ENCODE measurements around the gene NPNT.

Gene NPNT

DNA sequence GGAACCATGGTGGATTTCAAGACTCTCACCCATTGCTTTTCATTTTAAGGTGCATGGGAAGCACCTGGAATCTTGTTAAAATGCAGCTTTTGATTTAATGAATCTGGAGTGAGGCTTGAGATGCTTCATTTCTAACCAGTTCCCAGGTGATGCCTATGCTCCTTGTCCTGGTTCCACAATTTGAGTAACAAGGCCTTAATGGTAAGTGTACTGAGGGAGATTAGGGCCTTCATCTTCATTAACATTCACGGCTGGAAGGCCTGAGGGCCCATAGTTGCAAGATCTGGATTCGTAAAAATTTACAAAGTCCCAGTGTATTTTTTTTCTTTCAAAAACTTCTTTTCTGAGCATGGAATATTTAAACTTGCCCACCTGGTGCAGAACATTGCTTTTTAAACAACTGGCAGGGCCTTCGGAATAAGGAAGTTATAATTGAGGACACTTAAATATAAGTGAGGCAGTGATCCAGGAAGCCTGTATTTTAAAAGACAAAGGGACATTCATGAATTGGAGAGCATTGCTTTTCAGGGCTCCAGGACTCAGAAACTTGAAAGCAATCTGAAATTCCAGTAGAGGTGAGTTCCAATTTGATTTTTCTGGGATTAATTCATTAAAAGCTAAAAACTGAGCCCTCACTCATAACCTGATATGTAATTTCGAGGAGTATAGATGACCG is 77.8 kb downstream of the NPNT start:
- no peak for DNase-seq

DNA sequence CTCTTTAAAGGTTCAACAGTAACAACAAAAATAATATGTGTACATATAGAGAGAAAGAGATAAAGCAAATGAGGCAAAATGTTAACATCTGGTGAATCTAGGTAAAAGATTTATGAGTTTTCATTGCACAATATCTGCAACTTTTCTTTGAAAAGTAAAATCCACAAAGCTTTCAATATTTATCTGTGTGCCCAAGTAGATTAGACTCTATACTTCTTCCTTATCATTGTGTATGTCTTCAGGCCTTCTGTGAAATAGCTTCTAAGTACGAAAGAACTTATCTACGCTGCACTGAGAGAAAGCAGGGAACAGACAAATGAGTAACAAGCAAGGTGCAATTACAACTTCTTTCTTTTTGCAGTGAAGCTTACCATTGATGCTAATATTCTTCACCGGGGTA is 81.6 kb downstream of the NPNT start:
- no peak for DNase-seq

DNA sequence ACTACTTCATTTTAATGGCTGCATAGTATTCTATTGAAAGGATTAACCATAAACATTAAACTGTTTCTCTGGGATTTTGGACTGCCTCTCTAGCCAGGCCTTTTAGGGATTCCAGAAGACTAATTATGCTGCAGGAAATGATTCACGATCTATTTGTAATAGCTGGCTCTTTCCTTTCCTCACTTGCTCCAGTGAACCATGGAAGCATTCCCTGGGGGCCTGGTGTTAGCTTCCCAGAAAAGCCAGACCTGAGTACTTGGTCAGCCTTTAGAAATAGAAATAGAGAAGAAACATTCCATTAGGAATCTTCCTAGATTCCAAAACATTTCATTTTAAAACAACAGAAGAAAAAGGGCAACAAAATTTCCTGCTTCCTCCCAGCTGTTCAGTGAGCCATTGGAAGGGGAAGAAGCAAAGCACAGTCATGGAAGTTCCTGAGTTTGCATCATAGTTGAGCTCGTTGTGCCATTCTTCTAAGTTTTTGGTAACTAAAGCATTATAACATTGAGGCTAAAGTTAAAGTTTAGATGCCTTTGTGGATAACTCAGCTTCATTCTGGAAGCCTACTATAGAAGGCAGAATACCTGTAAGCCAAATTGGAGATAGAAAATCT is 83.5 kb downstream of the NPNT start:
- no peak for DNase-seq

- DNase-seq = no peak
These were observed 84.2 kb downstream of the NPNT start for GRCh38 chr4:105979506-105979905.

DNA sequence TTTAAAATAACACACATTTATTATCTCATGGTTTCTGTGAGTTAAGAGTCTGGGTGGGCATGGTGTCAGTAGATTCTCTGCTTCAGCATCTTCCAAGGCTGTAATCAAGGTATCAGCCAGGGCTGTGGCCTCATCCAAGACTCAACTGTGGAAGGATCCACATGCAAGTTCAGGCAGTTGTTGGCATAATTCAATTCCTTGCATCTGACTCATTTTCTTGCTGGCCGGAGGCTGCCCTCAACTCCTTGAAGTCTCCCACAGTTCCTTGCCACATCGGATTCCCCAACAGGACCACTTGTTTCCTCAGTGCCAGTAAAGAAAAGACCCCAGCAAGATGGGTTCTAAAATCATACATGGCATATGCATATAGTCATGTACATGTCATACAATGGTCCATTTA is 93.4 kb downstream of the NPNT start:
- no peak for DNase-seq

DNA sequence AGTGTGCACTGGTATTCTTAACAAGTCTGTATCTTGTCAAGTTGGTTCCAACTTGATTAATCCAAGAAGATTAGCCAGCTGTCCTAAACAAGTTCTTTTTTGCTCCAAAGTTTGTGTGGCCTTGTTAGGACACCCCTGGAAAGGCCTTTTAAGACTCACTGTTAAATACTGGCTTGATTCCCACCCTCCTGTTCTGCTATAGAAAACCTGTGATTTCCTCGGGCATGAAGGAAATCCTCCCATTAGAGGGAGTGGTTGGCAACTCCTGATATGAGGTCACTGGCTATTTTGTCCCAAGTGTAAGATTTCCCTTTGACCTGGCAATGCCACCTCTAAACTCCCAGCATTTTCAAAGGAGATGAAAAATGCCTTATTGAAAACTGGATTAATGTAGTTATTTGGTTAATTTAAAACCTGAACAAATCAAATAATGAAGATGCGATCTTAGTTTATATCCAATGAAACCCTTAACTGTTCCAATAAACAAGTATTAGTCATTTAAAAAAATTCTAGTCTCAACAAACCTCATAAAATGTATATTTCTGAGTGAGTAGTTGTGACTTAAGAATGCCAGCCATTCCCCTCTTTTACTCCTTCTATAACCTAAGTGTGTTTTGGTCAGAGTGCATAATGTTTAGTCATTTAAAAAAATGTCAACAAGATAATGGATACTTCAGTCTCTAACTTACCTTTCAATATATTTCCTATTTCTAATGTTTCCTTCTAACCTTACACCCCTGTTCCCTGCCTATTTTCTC is 94.4 kb downstream of the NPNT start:
- DNase-seq = no peak

DNA sequence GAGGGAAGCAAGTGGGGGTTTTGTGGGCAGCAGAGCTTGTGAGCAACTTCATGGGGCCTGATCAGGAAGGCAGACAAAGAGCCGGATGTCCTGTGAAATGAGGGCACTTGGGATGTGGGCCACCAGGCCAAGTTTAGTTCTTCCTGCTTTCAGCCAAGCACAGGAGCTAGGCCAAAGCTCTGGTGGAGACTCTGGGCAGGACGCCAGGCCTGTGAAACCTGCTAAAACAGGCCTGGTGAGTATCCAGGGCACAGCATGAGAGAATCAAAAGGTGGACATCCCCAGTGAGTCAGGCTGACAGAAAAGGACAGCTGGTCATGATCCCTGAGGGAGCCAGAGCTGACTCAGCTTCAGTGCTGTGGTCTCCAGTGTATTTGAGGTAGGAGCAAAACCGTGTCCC is 95.7 kb downstream of the NPNT start:
- no peak for DNase-seq

GRCh38 chr4:105991726-105992125 is 96.5 kb downstream of the NPNT start:
- no peak for DNase-seq

DNA sequence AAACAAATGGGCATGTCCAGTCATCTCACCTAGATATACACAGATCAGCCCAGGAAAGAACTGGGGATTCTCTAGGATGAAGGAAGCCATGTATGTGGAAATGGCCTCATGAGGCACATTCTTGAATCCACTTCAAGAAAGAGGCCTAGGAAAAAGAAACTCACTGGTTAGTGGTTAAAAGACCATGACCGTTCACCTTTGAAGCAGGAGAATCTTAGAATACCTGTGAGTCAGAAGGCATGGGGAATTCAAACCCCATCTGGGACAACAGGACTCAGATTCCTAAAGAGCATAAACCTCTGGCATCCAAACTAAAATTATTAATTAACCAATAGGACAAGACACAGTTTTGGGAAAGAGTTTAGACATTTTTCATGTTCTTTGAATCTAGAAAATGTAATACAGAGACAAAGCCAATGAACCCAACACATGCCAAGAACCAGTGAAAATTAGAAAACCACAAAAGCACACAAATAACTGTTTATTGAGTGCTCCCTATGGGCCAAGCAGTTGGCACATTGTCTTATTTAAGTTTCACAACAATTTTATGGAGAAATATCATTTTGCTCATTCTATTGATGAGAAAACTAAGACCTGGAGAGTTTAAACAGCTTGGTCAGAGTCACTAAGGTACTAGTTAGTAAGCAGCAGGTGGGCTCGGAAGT is 97.5 kb downstream of the NPNT start:
- DNase-seq = no peak

- no peak for DNase-seq
These were observed 98.8 kb downstream of the NPNT start for GRCh38 chr4:105994061-105994460.

DNA sequence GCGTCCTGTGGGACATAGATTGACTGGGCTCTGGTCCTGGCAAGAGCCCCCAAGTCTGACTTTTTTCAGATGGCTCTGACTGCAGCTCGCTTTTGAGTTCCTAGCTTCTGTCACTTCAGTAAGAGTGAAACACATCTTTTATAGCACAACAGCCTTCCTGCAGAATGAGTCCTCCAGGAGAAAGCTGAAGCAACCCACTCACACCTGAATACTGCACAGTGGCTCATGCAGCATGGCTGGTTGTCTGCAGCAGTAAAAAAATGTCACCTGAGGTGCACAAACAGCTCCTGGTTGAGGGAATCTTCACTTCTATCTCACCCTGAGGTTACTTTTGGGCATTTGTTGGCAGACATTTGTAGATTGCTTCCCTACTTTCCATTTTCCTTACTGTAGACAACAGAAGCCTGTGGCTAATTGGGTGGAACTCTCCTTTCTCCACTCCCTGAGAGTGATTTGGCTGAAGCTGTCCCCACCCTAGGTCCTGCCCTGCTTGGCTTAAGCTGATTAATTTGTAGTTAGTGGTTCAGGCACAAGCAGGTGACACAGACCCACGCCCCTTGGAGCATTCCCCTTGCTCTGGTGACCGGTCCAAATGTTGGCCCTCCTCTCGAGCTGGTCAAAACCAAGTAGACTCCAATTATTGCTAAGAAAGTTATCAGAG is 99.7 kb downstream of the NPNT start:
- no peak for DNase-seq

DNA sequence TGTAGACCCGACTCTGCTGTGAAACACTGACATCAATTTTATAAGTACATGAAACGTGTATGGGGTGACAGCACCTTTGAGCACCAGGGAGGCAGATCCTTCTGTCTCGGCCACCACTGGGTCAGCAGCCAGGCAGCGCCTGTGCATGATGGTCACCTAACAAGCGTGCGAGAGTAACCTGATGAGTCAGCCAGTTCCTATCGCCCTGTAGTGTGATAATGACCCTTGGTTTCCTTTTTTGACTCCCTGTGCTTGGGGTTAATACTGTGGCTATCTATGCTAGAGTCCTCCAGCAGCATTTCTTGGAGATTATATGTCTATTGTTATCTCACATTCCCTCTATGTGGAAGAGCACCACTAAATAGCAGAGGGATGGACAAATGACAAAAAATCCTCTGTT is 101.6 kb downstream of the NPNT start:
- DNase-seq = no peak

DNA sequence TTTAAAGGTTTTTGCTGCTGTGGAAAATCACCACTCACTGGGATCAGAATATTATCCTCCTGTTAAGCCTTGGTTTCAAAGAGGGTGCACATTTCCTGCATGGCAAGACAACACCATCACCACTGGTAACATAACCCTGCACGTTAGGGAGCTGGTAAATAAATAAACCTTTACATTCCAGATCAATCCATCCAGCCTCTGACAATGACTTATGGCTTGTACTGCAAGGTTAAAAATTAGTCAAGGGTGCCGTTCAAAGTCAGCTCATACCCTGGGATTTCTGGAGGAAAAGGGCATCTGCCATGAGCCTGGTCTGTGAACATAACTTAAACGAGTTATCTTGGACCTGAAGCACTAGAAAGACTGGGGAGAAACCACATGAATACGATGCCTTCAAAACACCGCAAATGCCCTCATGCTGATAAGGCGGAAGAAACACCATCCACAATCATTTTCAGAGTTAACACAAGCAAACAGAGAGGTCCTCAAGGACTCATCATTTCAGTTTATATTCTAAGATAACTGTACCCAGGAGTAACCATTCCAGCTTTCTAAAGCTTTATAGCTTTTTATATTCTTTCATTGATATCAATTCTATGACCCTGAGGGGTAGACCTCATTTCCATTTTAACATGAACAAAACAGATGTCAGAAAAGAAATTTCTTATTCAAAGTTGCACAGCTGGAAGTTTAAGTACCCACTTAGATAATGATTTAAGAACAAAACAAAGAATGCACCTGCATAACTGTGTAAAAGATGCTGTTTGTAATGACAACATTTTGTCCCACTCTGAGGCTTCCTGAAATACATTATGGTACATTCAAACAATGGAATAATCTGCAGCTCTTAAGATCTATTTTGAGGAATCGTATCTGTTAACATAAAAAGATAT is 103.1 kb downstream of the NPNT start:
- DNase-seq = no peak

GRCh38 chr4:106002994-106003393 is 107.7 kb downstream of the NPNT start:
- no peak for DNase-seq

DNA sequence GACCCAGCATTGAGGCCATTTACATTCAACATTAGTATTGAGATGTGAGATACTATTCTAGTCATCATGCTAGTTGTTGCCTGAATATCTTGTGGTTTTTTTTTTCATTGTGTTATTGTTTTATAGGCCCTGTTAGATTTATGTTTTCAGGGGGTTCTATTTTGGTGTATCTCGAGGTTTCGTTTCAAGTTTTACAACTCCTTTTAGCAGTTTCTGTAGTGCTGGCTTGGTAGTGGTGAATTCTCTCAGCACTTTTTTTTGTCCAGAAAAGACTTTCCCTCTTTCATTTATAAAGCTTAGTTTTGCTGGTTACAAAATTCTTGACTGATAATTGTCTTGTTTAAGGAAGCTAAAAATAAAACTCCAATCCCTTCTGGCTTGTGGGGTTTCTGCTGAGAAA is 115.5 kb downstream of the NPNT start:
- no peak for DNase-seq

DNA sequence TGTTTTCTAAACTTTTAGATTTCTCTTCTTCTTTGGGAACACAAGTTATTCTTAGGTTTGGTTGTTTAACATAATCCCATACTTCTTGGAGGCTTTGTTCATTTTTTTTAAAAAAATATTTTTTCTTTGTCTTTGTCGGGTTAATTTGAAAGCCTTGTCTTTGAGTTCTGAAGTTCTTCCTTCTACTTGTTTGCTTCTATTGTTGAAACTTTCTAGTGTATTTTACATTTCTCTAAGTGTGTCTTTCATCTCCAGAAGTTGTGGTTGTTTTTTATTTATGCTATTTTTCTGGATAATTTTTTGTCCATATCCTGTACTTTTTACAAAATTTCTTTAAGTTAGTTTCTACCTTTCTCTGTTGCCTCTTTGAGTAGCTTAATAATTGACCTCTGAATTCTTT is 116.1 kb downstream of the NPNT start:
- DNase-seq = no peak

- no peak for DNase-seq
These were observed 122.7 kb downstream of the NPNT start for GRCh38 chr4:106017975-106018374.

GRCh38 chr4:106019771-106020170 is 124.5 kb downstream of the NPNT start:
- DNase-seq = no peak

Measured in CD4-positive, alpha-beta T cell treated with Interleukin-10 for 1 hour (primary cell).